Neural cell (in vitro differentiated cells): ENCODE data around the gene GBP3.

Experiments
- CTCF ChIP-seq: fragments of 450-650 bp; IDR thresholded peaks from 2 replicates; pipeline ENCODE4 v1.5.1; 2014; ENCODE audit warnings: antibody characterized with exemption, mild to moderate bottlenecking, moderate library complexity; ENCODE audit not compliant: poor library complexity, severe bottlenecking
- EZH2 ChIP-seq: fragments of 200-600, 300-800 bp; shearing (Covaris generic), sonication (generic); IDR thresholded peaks from 2 replicates; pipeline ENCODE4 v1.6.1; 2014; ENCODE audit warnings: antibody characterized with exemption, low read length, borderline replicate concordance, mild to moderate bottlenecking; ENCODE audit not compliant: insufficient read depth, poor library complexity, severe bottlenecking
- RAD21 ChIP-seq: fragments of 450-650 bp; conservative IDR thresholded peaks from 2 replicates; pipeline ENCODE4 v1.6.1; 2014; ENCODE audit warnings: antibody characterized with exemption, mild to moderate bottlenecking, moderate library complexity
- REST ChIP-seq: IDR thresholded peaks from 2 replicates; pipeline ENCODE4 v1.6.1; 2012; ENCODE audit warnings: borderline replicate concordance
- TAF1 ChIP-seq: IDR thresholded peaks from 2 replicates; pipeline ENCODE4 v1.6.1; 2012; ENCODE audit warnings: low read depth

- TF ChIP-seq CTCF (no peak), TAF1 (no peak), EZH2 (no peak), REST (no peak), RAD21 (no peak)
Measured at GRCh38 chr1:88961647-88962275, 60.9 kb downstream of the GBP3 start.
